Loucy (cell line): ENCODE measurements around the gene CDK6.
A peak's percentile ranks its signal among the peaks of the same experiment; 100 is the strongest.

Experiments
- H2AFZ ChIP-seq: fragments of 200-600 bp; sonication (generic); 2 replicates; pipeline ENCODE4 v1.6.0; 2016; ENCODE audit warnings: antibody characterized with exemption, mild to moderate bottlenecking, low read length, moderate library complexity
- H3F3A ChIP-seq: fragments of 200-600 bp; 2 replicates; pipeline ENCODE4 v1.6.0; 2016; ENCODE audit warnings: antibody characterized with exemption, low read depth, mild to moderate bottlenecking
- H3K27me3 ChIP-seq: fragments of 200-600 bp; sonication (generic); 2 replicates; pipeline ENCODE4 v1.6.1; 2014; ENCODE audit warnings: low read length, mild to moderate bottlenecking; ENCODE audit not compliant: insufficient read depth, poor library complexity, severe bottlenecking
- H3K36me3 ChIP-seq: fragments of 200-600 bp; sonication (generic); 2 replicates; pipeline ENCODE4 v1.6.1; 2016; ENCODE audit warnings: low read length; ENCODE audit not compliant: insufficient read depth
- H3K4me1 ChIP-seq: fragments of 200-600 bp; sonication (generic); 2 replicates; pipeline ENCODE4 v1.5.1; 2014; ENCODE audit warnings: low read length, mild to moderate bottlenecking; ENCODE audit not compliant: insufficient read depth, poor library complexity, severe bottlenecking
- H3K4me2 ChIP-seq: fragments of 200-600 bp; sonication (generic); 2 replicates; pipeline ENCODE4 v1.6.0; 2014; ENCODE audit warnings: antibody characterized with exemption, low read length, low read depth, mild to moderate bottlenecking; ENCODE audit not compliant: poor library complexity, severe bottlenecking
- H3K4me3 ChIP-seq: fragments of 200-600 bp; sonication (generic); 2 replicates; pipeline ENCODE4 v1.5.1; 2014; ENCODE audit warnings: low read length, mild to moderate bottlenecking, mixed read lengths; ENCODE audit not compliant: poor library complexity, severe bottlenecking
- H3K79me2 ChIP-seq: fragments of 200-600 bp; sonication (generic); 2 replicates; pipeline ENCODE4 v1.6.1; 2014; ENCODE audit warnings: low read length; ENCODE audit not compliant: insufficient read depth
- H3K9ac ChIP-seq: fragments of 200-600 bp; sonication (generic); 2 replicates; pipeline ENCODE4 v1.6.0; 2014; ENCODE audit warnings: mild to moderate bottlenecking, low read depth, low read length, moderate library complexity; ENCODE audit not compliant: poor library complexity, severe bottlenecking
- H3K9me2 ChIP-seq: fragments of 200-600 bp; sonication (generic); replicated peaks from 2 replicates; pipeline ENCODE4 v1.6.1; 2016; ENCODE audit warnings: low read depth, low read length, mixed read lengths
- H3K9me3 ChIP-seq: fragments of 200-600 bp; sonication (generic); 2 replicates; pipeline ENCODE4 v1.6.1; 2014; ENCODE audit warnings: mild to moderate bottlenecking, antibody characterized with exemption, low read length, low read depth; ENCODE audit not compliant: insufficient read depth
- H4K20me1 ChIP-seq: fragments of 200-600 bp; sonication (generic); 2 replicates; pipeline ENCODE4 v1.6.0; 2014; ENCODE audit warnings: antibody characterized with exemption, low read length, mild to moderate bottlenecking; ENCODE audit not compliant: insufficient read depth, poor library complexity, severe bottlenecking
- EZH2phosphoT487 ChIP-seq: fragments of 200-600 bp; IDR thresholded peaks from 2 replicates; pipeline ENCODE4 v1.6.1; 2018; ENCODE audit warnings: antibody characterized with exemption, mild to moderate bottlenecking, moderate library complexity, borderline replicate concordance
- TF ChIP-seq, protein P1 (sequence below): fragments of 200-600 bp; sonication (generic); conservative IDR thresholded peaks from 2 replicates; pipeline ENCODE4 v1.5.1; 2014; ENCODE audit warnings: mild to moderate bottlenecking, antibody characterized with exemption, low read length

CDK6 gene

DNA sequence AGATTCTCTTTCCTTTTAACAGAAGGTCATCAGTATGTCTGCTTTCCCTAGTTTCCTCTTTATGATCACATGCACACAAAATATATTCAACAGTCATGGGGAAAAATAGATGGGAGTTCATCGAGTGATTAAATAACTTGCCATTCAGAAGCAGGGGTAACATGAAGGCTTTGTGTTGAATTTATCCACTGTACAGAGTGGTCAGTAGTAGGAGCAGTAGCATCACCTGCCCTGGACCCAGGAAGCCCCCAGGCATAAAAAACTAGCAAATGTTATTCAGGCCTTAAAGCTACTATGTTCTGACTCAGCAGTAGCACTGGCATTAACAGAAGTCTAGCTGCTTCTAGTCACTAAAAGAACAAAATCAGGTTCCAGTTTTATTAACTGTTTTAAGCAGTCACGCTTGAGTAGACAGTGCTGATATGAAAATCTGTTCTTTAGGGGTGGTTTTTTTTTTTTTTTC is 214.8 kb downstream of the CDK6 start:
- TF ChIP-seq, protein P1, sequence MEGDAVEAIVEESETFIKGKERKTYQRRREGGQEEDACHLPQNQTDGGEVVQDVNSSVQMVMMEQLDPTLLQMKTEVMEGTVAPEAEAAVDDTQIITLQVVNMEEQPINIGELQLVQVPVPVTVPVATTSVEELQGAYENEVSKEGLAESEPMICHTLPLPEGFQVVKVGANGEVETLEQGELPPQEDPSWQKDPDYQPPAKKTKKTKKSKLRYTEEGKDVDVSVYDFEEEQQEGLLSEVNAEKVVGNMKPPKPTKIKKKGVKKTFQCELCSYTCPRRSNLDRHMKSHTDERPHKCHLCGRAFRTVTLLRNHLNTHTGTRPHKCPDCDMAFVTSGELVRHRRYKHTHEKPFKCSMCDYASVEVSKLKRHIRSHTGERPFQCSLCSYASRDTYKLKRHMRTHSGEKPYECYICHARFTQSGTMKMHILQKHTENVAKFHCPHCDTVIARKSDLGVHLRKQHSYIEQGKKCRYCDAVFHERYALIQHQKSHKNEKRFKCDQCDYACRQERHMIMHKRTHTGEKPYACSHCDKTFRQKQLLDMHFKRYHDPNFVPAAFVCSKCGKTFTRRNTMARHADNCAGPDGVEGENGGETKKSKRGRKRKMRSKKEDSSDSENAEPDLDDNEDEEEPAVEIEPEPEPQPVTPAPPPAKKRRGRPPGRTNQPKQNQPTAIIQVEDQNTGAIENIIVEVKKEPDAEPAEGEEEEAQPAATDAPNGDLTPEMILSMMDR: no peak
- no peak for TF ChIP-seq EZH2phosphoT487
- Histone ChIP-seq H2AFZ (no peak overlapping the region), H3K4me3 (peak overlapping the region; percentile 50), H3K9me3 (no peaks in the 10 kb centered on the region; the same call in 1 of the 2 replicates), H3F3A (peaks cover 20% of the 10 kb centered on the region), H3K9ac (peak overlapping the region; percentile 51), H3K79me2 (peaks cover 91% of the 10 kb centered on the region), H4K20me1 (peaks cover 50% of the 10 kb centered on the region), H3K4me1 (peaks cover 51% of the 10 kb centered on the region), H3K9me2 (no peaks in the 10 kb centered on the region), H3K27me3 (no peaks in the 10 kb centered on the region), H3K36me3 (peaks cover 80% of the 10 kb centered on the region), H3K4me2 (peak overlapping the region; percentile 60)

DNA sequence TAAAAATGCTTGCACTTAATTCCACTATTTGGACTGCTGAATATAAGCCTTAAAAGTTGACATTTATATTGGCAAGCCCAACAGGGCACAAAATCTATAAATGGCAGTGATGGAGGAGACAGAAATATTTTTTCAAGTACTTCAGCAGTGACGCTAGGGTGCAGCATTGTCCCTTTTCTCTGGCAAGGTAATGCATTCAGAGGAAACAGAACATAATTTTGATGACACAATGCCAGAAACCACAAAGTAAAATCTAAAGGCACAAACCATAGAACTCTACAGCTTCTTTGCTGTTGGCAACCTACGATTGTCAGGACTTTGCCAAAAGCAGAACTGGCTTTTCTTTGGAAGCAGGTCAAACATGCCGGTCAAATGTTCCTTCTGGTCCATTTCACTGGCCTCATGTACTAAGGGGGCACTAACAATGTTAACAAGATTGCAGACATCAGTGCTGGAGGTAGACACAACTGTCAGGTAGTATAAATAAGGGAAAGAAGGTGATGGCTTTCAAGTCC is 215.3 kb downstream of the CDK6 start:
- Histone ChIP-seq H3K9me2 (no peaks in the 10 kb centered on the region), H3K9me3 (no peaks in the 10 kb centered on the region; the same call in 1 of the 2 replicates), H2AFZ (no peak overlapping the region), H3F3A (peaks cover 18% of the 10 kb centered on the region), H3K27me3 (no peaks in the 10 kb centered on the region), H4K20me1 (peaks cover 46% of the 10 kb centered on the region), H3K4me3 (peak overlapping the region; percentile 50), H3K79me2 (peaks cover 92% of the 10 kb centered on the region), H3K9ac (peak overlapping the region; percentile 51), H3K36me3 (peaks cover 82% of the 10 kb centered on the region), H3K4me2 (peak overlapping the region; percentile 60), H3K4me1 (peaks cover 48% of the 10 kb centered on the region)
- no peak for TF ChIP-seq EZH2phosphoT487
- TF ChIP-seq, protein P1: peak; percentile 87

DNA sequence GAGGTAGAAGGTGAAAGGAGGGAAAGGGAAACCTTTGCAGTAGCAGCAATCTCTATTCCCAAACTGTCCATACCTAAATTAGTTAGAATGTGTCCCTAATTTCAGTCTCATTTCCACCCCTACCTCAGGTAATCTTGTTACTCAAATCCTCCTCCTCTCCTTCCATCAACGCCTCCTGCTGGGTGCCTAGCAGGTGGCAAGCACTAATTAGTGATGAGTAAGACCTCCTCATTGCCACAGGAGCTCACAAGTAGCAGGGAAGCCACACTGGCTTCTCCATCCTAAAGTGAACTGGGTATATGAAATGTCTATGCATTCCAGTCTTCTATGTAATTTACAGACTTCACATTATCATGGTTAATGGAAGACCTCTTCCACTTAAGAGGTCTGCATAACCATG is 220.5 kb downstream of the CDK6 start:
- Histone ChIP-seq H3K9ac (no peak overlapping the region), H3F3A (peaks cover 11% of the 10 kb centered on the region; the same call in 1 of the 2 replicates), H3K36me3 (peaks cover 95% of the 10 kb centered on the region), H3K4me2 (no peak overlapping the region), H3K79me2 (peaks cover 50% of the 10 kb centered on the region), H2AFZ (no peak overlapping the region), H4K20me1 (peaks cover 43% of the 10 kb centered on the region), H3K9me3 (no peaks in the 10 kb centered on the region), H3K27me3 (no peaks in the 10 kb centered on the region), H3K4me3 (no peak overlapping the region), H3K9me2 (no peaks in the 10 kb centered on the region), H3K4me1 (no peaks in the 10 kb centered on the region)
- no peak for TF ChIP-seq EZH2phosphoT487
- TF ChIP-seq, protein P1: no peak
